PC-9 (cell line): Measurements from ENCODE around the gene PARP16. TPM values are rescaled to one million over a fixed set of nuclear protein-coding genes. Genes with fewer than 3 reads are reported as not detected.

Experiments used
- BruUV-seq: library from RNA; stranded (reverse); fragments of 400-500 nt; replicated peaks from 2 replicates; lab custom pipeline; 2021; lab: Mats Ljungman, UMichigan
- CTCF ChIA-PET: fragments of 300-600 bp; sonication (Branson Sonifier 250); formaldehyde crosslinking; loops from one replicate; lab custom pipeline; 2022; ENCODE audit warnings: antibody characterized with exemption; lab: Charles Lee
- POLR2A ChIA-PET: fragments of 300-600 bp; sonication (Branson Sonifier 250); formaldehyde crosslinking; loops from one replicate; lab custom pipeline; 2022; ENCODE audit warnings: antibody characterized with exemption; ENCODE audit not compliant: unreplicated experiment; lab: Charles Lee
- DNase-seq, 2 experiments: peaks; one replicate each; pipeline versions ENCODE4 v3.0.0 to v3.0.0-alpha.2; 2015 to 2022; ENCODE audit warnings: mixed read lengths in 1 of 2
- H2AFZ ChIP-seq: fragments of 200-600 bp; sonication (generic); 2 replicates; pipeline ENCODE4 v1.8.1; 2017; ENCODE audit warnings: antibody characterized with exemption
- H3F3A ChIP-seq: fragments of 200-600 bp; sonication (generic); 2 replicates; pipeline ENCODE4 v1.8.1; 2017; ENCODE audit warnings: antibody characterized with exemption, mild to moderate bottlenecking, low read depth; ENCODE audit not compliant: insufficient read depth
- H3K27ac ChIP-seq: fragments of 200-600 bp; sonication (generic); 2 replicates; pipeline ENCODE4 v1.6.1; 2016; ENCODE audit warnings: mixed run types
- H3K27me3 ChIP-seq: fragments of 200-600 bp; sonication (generic); 2 replicates; pipeline ENCODE4 v1.6.1; 2016; ENCODE audit warnings: low read depth, mixed run types; ENCODE audit not compliant: insufficient read depth
- H3K36me3 ChIP-seq: fragments of 200-600 bp; sonication (generic); 2 replicates; pipeline ENCODE4 v1.6.1; 2016; ENCODE audit warnings: low read depth, mixed run types
- H3K4me1 ChIP-seq: fragments of 200-600 bp; sonication (generic); replicated peaks from 2 replicates; pipeline ENCODE4 v1.6.1; 2016; ENCODE audit warnings: mixed run types; ENCODE audit not compliant: insufficient read depth
- H3K4me2 ChIP-seq: fragments of 200-600 bp; sonication (generic); 2 replicates; pipeline ENCODE4 v1.6.1; 2017; ENCODE audit warnings: mixed run types
- H3K4me3 ChIP-seq: fragments of 200-600 bp; sonication (generic); 2 replicates; pipeline ENCODE4 v1.6.1; 2016; ENCODE audit warnings: mixed run types
- H3K79me2 ChIP-seq: fragments of 200-600 bp; sonication (generic); 2 replicates; pipeline ENCODE4 v1.6.1; 2017; ENCODE audit warnings: low read depth, mixed run types
- H3K9me2 ChIP-seq: fragments of 200-600 bp; sonication (generic); 2 replicates; pipeline ENCODE4 v1.8.1; 2017; ENCODE audit warnings: mild to moderate bottlenecking; ENCODE audit not compliant: insufficient read depth
- H3K9me3 ChIP-seq: fragments of 200-600 bp; sonication (generic); 2 replicates; pipeline ENCODE4 v1.8.1; 2016; ENCODE audit warnings: low read depth; ENCODE audit not compliant: insufficient read depth
- H4K20me1 ChIP-seq: fragments of 200-600 bp; sonication (generic); 2 replicates; pipeline ENCODE4 v1.8.1; 2017; ENCODE audit not compliant: insufficient read depth
- EZH2 ChIP-seq: fragments of 200-600 bp; sonication (generic); IDR thresholded peaks from 2 replicates; pipeline ENCODE4 v1.8.0; 2017; ENCODE audit warnings: antibody characterized with exemption, low read depth
- intact Hi-C: fragments of 100-400 bp; cut with micrococcal nuclease; formaldehyde crosslinking; loops from one replicate; pipeline ENCODE4 v1.10.0; 2022; ENCODE audit not compliant: unreplicated experiment
- total RNA-seq: library from RNA; stranded (reverse); gene quantifications from 2 replicates; pipeline ENCODE4 v1.2.3, GENCODE V29; 2021
- TF ChIP-seq, protein P1 (sequence below): fragments of 200-600 bp; sonication (generic); conservative IDR thresholded peaks from 2 replicates; pipeline ENCODE4 v1.6.1; 2017; ENCODE audit warnings: mixed run types, antibody characterized with exemption, mild to moderate bottlenecking, moderate library complexity

The PARP16 gene
- total RNA-seq, 1 experiment from 2014 or later: 12.3 TPM

DNA sequence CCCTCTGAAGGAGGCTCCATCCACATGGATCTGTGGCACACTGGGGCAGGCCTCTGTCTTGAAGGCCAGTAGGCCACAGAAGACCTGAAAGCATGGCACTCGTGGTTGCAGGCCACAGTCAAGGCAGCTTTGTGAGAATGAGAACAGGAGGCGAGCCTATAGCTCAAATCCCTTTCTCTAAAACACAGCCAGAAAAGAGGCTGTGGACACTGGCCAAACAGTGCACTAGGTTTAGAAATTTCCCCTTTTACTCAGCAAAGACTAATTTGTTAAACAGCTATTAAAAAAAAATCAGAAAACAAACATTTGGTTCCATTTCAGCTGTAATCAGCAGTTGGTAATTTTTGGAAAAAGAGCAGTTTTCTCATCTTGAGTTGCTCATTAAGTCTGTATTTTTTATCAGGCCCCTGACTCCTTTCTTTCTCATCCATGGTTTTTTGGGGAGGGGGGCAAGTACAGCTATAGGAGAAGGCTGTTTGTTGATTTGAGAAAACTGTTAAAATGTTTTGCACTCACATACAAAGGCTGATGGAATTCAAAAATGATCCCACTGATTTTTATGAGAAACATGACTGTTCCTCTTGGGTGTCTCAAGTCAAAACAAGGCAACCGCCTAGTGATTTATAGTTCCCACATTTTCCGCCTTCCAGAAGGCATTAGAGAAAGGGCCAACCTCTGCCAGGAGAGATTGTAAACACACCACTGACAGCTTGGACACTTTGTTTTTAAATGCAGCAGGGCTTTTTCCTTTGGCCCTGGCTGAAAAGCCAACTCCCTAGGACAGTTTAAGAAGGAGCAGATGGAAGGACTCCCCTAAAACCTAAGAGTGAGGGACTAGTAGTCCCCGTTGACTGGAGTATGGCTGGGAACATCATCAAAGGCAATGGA, 28.1 kb downstream of the PARP16 start:
- H3K9me2 ChIP-seq: no peaks in the 10 kb centered on the region
- no peaks in the 10 kb centered on the region for H3K9me3 ChIP-seq
- no peaks in the 10 kb centered on the region for H3K27me3 ChIP-seq
- H4K20me1 ChIP-seq: no peaks in the 10 kb centered on the region
- no peaks in the 10 kb centered on the region for H3K4me1 ChIP-seq
- no peaks in the 10 kb centered on the region for H3K79me2 ChIP-seq
- ChIA-PET POLR2A (no interaction called here), CTCF (no interaction called here)
- DNase-seq: no peak
- H3K27ac ChIP-seq: no peak overlapping the region
- no peaks in the 10 kb centered on the region for H3F3A ChIP-seq
- TF ChIP-seq EZH2: no peak
- TF ChIP-seq, protein P1, sequence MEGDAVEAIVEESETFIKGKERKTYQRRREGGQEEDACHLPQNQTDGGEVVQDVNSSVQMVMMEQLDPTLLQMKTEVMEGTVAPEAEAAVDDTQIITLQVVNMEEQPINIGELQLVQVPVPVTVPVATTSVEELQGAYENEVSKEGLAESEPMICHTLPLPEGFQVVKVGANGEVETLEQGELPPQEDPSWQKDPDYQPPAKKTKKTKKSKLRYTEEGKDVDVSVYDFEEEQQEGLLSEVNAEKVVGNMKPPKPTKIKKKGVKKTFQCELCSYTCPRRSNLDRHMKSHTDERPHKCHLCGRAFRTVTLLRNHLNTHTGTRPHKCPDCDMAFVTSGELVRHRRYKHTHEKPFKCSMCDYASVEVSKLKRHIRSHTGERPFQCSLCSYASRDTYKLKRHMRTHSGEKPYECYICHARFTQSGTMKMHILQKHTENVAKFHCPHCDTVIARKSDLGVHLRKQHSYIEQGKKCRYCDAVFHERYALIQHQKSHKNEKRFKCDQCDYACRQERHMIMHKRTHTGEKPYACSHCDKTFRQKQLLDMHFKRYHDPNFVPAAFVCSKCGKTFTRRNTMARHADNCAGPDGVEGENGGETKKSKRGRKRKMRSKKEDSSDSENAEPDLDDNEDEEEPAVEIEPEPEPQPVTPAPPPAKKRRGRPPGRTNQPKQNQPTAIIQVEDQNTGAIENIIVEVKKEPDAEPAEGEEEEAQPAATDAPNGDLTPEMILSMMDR: no peak
- BruUV-seq: no TSS peak
- no peaks in the 10 kb centered on the region for H3K36me3 ChIP-seq
- intact Hi-C loops: loop anchor here (10.0 kb wide), 1 partner anchor 54 kb away; no protein-coding TSS in a partner anchor
- no peak overlapping the region for H3K4me2 ChIP-seq
- H2AFZ ChIP-seq: no peak overlapping the region
- no peak overlapping the region for H3K4me3 ChIP-seq

DNA sequence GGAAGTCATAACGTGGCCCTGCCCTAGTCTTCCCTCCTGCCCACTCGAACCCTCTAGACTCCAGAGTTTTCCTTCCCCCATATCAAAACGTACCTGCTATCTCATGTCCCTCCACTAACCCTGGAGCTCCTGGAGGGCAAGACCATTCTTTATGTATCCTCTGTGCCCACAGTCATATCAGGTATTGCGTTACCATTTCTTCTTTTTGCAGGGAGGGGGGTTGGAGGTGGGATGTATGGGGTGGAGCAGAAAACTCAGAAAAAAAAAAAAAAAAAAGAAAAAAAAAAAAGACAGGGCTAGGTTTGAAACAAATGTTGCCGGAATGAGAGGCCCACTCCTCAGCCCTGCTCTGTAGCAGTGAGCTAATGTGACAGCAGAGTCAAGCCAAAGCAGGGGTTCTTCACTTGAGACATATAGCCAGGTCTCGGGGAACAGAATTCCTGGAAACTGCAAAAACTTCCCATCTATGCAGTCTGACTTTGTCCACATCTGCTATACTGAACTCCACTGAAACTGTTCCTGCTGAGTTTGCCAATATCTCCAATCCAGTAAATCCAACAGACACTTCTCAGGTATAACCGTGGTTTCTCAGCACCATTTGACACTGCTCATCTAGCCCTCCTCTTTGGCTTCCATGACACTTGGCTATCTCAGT, 31.1 kb downstream of the PARP16 start:
- no peaks in the 10 kb centered on the region for H3K79me2 ChIP-seq
- no peaks in the 10 kb centered on the region for H3F3A ChIP-seq
- no peaks in the 10 kb centered on the region for H4K20me1 ChIP-seq
- no peak for TF ChIP-seq EZH2
- TF ChIP-seq, protein P1: no peak
- no peak overlapping the region for H3K27ac ChIP-seq
- BruUV-seq: no TSS peak
- intact Hi-C loops: loop anchor here (10.0 kb wide), 1 partner anchor 51 kb away; no protein-coding TSS in a partner anchor
- no peaks in the 10 kb centered on the region for H3K27me3 ChIP-seq
- ChIA-PET POLR2A (no interaction called here), CTCF (interaction anchor here (0.5 kb wide), 1 partner anchor 18 kb away, joined by 8 read pairs; no protein-coding TSS in a partner anchor)
- H3K4me3 ChIP-seq: no peak overlapping the region
- no peak overlapping the region for H2AFZ ChIP-seq
- no peaks in the 10 kb centered on the region for H3K36me3 ChIP-seq
- H3K9me2 ChIP-seq: no peaks in the 10 kb centered on the region
- H3K4me1 ChIP-seq: no peaks in the 10 kb centered on the region
- DNase-seq: no peak
- H3K4me2 ChIP-seq: no peak overlapping the region
- H3K9me3 ChIP-seq: no peaks in the 10 kb centered on the region

DNA sequence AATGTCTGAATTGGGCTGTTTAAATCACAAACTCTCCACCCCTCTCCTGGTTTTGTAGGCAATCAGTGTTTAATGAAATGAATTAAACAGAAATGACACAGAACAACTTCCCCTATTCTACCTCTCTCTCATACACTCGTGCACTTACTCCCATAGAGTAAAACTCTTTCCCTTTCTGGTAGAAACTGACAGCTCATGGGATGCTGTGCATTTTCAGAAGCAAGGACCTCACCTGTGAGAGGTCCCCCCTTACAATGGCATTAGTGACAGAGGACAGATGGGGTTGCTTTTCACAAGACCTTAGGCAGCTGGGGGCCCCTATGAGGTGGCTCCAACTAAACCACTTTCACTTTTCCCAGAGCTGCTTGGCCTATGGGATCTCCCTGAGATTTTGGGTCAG, 31.9 kb downstream of the PARP16 start:
- TF ChIP-seq, protein P1: no peak
- CTCF ChIA-PET: interaction anchor here (0.5 kb wide), 1 partner anchor 19 kb away, joined by 8 read pairs; no protein-coding TSS in a partner anchor
- H3K27ac ChIP-seq: no peak overlapping the region

More for the DNA sequence above, 31.9 kb downstream of the PARP16 start:
- no peaks in the 10 kb centered on the region for H3K4me1 ChIP-seq
- no peaks in the 10 kb centered on the region for H3K79me2 ChIP-seq
- no peak for DNase-seq
- intact Hi-C loops: loop anchor here (10.0 kb wide), 1 partner anchor 50 kb away; no protein-coding TSS in a partner anchor
- no TSS peak for BruUV-seq
- H4K20me1 ChIP-seq: no peaks in the 10 kb centered on the region
- POLR2A ChIA-PET: no interaction called here
- no peaks in the 10 kb centered on the region for H3K9me3 ChIP-seq
- H3K27me3 ChIP-seq: no peaks in the 10 kb centered on the region
- no peak overlapping the region for H3K4me3 ChIP-seq
- H2AFZ ChIP-seq: no peak overlapping the region
- no peaks in the 10 kb centered on the region for H3K9me2 ChIP-seq
- H3K36me3 ChIP-seq: no peaks in the 10 kb centered on the region
- no peaks in the 10 kb centered on the region for H3F3A ChIP-seq
- no peak overlapping the region for H3K4me2 ChIP-seq
